Breast epithelium (tissue), 3 donors: ENCODE measurements around the gene PLCG2.

ENCODE experiments used
- POLR2A ChIP-seq: fragments of 450-650 bp; IDR thresholded peaks from one replicate; pipeline ENCODE4 v1.6.1; 2016; ENCODE audit warnings: antibody characterized with exemption, mild to moderate bottlenecking, moderate library complexity
- POLR2AphosphoS5 ChIP-seq, 3 donors: sonication (generic); formaldehyde crosslinking; IDR thresholded peaks; one replicate each; pipeline ENCODE4 v1.6.1; 2017; ENCODE audit warnings: antibody characterized with exemption in 3 of 3
- TF ChIP-seq, protein P1 (sequence below), 3 donors: fragments of 450-650 bp; IDR thresholded peaks; one replicate each; pipeline ENCODE4 v1.5.1; 2016 to 2017; ENCODE audit warnings: antibody characterized with exemption in 3 of 3, mild to moderate bottlenecking in 3 of 3, moderate library complexity in 3 of 3

DNA sequence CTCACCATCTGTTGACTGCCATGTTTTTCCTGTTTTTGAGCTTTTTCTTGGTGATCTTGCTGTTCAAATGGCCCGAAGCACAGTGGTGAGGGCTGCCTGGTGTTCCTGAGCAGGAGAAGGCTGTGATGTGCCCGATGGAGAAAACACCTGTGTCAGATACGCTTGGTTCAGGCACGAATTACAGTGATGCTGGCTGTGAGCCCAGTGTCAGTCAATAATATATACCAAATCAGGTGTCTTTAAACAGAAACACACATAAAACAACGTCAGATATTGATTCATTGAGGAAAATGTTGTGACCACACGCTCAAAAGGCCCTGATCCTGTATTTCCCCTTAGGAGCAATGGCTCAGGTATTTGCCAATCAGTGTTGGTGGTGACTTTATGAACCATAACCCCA is 120.5 kb downstream of the PLCG2 start:
- TF ChIP-seq, protein P1, sequence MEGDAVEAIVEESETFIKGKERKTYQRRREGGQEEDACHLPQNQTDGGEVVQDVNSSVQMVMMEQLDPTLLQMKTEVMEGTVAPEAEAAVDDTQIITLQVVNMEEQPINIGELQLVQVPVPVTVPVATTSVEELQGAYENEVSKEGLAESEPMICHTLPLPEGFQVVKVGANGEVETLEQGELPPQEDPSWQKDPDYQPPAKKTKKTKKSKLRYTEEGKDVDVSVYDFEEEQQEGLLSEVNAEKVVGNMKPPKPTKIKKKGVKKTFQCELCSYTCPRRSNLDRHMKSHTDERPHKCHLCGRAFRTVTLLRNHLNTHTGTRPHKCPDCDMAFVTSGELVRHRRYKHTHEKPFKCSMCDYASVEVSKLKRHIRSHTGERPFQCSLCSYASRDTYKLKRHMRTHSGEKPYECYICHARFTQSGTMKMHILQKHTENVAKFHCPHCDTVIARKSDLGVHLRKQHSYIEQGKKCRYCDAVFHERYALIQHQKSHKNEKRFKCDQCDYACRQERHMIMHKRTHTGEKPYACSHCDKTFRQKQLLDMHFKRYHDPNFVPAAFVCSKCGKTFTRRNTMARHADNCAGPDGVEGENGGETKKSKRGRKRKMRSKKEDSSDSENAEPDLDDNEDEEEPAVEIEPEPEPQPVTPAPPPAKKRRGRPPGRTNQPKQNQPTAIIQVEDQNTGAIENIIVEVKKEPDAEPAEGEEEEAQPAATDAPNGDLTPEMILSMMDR (IDR thresholded peaks at IDR 0.05) = no peak
- no peak for TF ChIP-seq POLR2A
- TF ChIP-seq POLR2AphosphoS5 (IDR thresholded peaks at IDR 0.05) = no peak
